NCI-H2081 treated with DMSO at 0.1 percent for 48 hours (cell line): ENCODE data around the gene FOXRED1.
"Not testable (repeated sequence)": the region's sequence is repeated elsewhere in the genome, so short reads cannot be mapped to it uniquely, and the experiment has no call there.

Experiments
- DNase-seq: peaks from one replicate; lab custom pipeline; 2025; lab: John Stamatoyannopoulos, UW

FOXRED1 gene

GRCh38 chr11:126268708-126269579 is at the start of gene FOXRED1, which contains the start of gene SRPRA:
TSS of gene FOXRED1 (plus strand) at chr11:126269154. CDS start at chr11:126269207, 53 bp downstream.
TSS of gene SRPRA (minus strand) at chr11:126268895. CDS start at chr11:126268804, 91 bp downstream.
- peak; percentile 97 for DNase-seq

GRCh38 chr11:126219547-126219946 is 49.4 kb upstream of the FOXRED1 start:
- no peak for DNase-seq

- no peak for DNase-seq
Measured at GRCh38 chr11:126224647-126225294, 44.2 kb upstream of the FOXRED1 start.

- no peak for DNase-seq
Measured at GRCh38 chr11:126225295-126225665, 43.7 kb upstream of the FOXRED1 start.

GRCh38 chr11:126226334-126227084 is 42.4 kb upstream of the FOXRED1 start:
- no peak for DNase-seq

GRCh38 chr11:126229858-126230540 is 39.0 kb upstream of the FOXRED1 start:
- DNase-seq = no peak

GRCh38 chr11:126231725-126232459 is 37.1 kb upstream of the FOXRED1 start:
- no peak for DNase-seq

GRCh38 chr11:126232683-126233082 is 36.3 kb upstream of the FOXRED1 start:
- DNase-seq = no peak

- DNase-seq = no peak
Measured at GRCh38 chr11:126233391-126233790, 35.6 kb upstream of the FOXRED1 start.

GRCh38 chr11:126246636-126247035 is 22.3 kb upstream of the FOXRED1 start:
- DNase-seq = no peak

GRCh38 chr11:126253265-126253664 is 15.7 kb upstream of the FOXRED1 start:
- DNase-seq = no peak

- no peak for DNase-seq
Measured at GRCh38 chr11:126254819-126255218, 14.1 kb upstream of the FOXRED1 start.

GRCh38 chr11:126255507-126255906 is 13.4 kb upstream of the FOXRED1 start:
- DNase-seq = not testable (repeated sequence)

GRCh38 chr11:126256216-126256615 is 12.7 kb upstream of the FOXRED1 start:
- DNase-seq = no peak

- no peak for DNase-seq
Measured at GRCh38 chr11:126257144-126257543, 11.8 kb upstream of the FOXRED1 start.

- no peak for DNase-seq
Measured at GRCh38 chr11:126257764-126258163, 11.2 kb upstream of the FOXRED1 start.

- no peak for DNase-seq
Measured at GRCh38 chr11:126262216-126262615, 6.7 kb upstream of the FOXRED1 start.

GRCh38 chr11:126263489-126263888 is 5.5 kb upstream of the FOXRED1 start:
- no peak for DNase-seq

GRCh38 chr11:126265811-126266210 is 3.1 kb upstream of the FOXRED1 start:
- no peak for DNase-seq

GRCh38 chr11:126267650-126268049 is 1.3 kb upstream of the FOXRED1 start:
- no peak for DNase-seq

GRCh38 chr11:126268361-126268707 is 620 bp upstream of the FOXRED1 start:
- no peak for DNase-seq
